ENCODE measurements around the gene CYSRT1. TPM values are rescaled to one million over a fixed set of nuclear protein-coding genes. Genes with fewer than 3 reads are reported as not detected.

The CYSRT1 gene
- total RNA-seq, 1 experiment from 2014 or later: 1.3 TPM

DNA sequence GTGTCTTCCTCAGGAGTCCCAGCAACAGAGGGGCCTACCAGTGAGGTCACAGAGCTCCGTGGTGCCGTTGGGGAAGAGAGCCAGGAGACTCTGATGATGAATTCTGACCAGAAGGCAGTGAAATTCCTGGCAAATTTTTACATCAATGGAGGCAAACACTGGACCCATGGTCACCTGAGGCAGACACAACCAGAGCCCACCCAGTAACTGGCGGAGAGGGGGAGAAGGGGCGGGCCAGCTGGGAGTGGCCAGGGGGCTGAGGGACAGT is 26.2 kb downstream of the CYSRT1 start, which contains the start of gene STPG3:
Gene STPG3 (plus strand): TSS at position 93 of the 268 bp plus-strand sequence. CDS start 1 bp downstream, at position 94.
- CTCF ChIA-PET: no interaction called here
- POLR2A ChIA-PET (ENCODE audit: unreplicated experiment): no interaction called here

DNA sequence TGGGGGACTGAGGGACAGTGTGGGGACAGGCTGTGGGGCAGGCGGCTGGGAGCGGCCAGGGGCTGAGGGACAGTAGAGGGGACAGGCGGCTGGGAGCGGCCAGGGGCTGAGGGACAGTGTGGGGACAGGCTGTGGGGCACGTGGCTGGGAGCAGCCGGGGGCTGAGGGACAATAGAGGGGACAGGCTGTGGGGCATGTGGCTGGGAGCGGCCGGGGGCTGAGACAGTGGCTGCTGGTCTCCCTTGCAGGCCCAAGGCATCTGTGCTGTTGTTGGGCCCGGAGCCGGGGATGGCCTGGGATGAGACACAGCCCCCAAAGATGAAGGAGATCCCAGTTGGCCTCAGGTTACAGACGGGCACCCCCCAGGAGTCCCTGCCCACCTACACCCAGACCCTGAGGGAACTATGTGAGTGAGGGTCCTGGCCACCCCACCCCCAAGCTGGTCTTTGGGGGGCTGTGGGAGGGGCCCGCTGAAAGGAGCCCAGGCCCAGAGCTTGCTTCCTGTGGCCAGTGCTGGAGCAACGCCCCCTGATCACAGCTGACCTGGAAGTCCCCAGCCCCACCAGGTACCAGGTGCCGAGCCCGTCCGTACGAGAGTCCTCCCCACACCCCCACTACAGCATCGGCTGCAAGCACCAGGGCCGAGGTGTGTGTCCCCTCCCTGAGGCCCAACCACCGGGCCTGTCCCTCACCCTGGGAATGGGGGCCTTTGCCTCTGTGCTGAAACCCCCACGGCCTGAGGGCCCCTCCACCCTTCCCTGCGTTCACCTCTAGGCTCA is 26.7 kb downstream of the CYSRT1 start:
- ChIA-PET POLR2A (ENCODE audit: unreplicated experiment) (no interaction called here), CTCF (no interaction called here)
- intact Hi-C loops (cut with micrococcal nuclease): no loop called here

More for the DNA sequence above, 26.2 kb downstream of the CYSRT1 start, which contains the start of gene STPG3:
- Histone ChIP-seq H3K4me2 (ENCODE audit: low read length) (no peak within 1 kb of the TSS), H3K9ac (ENCODE audit: low read length) (no peak within 1 kb of the TSS), H3K27me3 (ENCODE audit: low read length) (no peaks in the 10 kb centered on the region), H3K79me2 (ENCODE audit: low read length) (peaks cover 8% of the 10 kb centered on the region), H2AFZ (ENCODE audit: low read length) (no peak within 1 kb of the TSS), H3K9me2 (replicated peaks; ENCODE audit: low read length) (no peaks in the 10 kb centered on the region), H3K9me3 (ENCODE audit: low read length) (no peaks in the 10 kb centered on the region), H3K27ac (ENCODE audit: low read length) (no peak within 1 kb of the TSS), H3K4me1 (ENCODE audit: insufficient read depth, low read length) (peaks cover 7% of the 10 kb centered on the region; the same call in 1 of the 2 replicates), H3K4me3 (ENCODE audit: low read length) (no peak within 1 kb of the TSS), H4K20me1 (ENCODE audit: low read length) (no peaks in the 10 kb centered on the region), H3F3A (ENCODE audit: low read length, unreplicated experiment) (no peaks in the 10 kb centered on the region), H3K36me3 (ENCODE audit: low read depth, low read length) (no peaks in the 10 kb centered on the region)
- no peak for TF ChIP-seq EZH2 (IDR thresholded peaks at IDR 0.05; ENCODE audit: low read length, unreplicated experiment)
- TF ChIP-seq EZH2phosphoT487 (IDR thresholded peaks at IDR 0.05; ENCODE audit: borderline replicate concordance, low read length): no peak
- TF ChIP-seq, protein P1, sequence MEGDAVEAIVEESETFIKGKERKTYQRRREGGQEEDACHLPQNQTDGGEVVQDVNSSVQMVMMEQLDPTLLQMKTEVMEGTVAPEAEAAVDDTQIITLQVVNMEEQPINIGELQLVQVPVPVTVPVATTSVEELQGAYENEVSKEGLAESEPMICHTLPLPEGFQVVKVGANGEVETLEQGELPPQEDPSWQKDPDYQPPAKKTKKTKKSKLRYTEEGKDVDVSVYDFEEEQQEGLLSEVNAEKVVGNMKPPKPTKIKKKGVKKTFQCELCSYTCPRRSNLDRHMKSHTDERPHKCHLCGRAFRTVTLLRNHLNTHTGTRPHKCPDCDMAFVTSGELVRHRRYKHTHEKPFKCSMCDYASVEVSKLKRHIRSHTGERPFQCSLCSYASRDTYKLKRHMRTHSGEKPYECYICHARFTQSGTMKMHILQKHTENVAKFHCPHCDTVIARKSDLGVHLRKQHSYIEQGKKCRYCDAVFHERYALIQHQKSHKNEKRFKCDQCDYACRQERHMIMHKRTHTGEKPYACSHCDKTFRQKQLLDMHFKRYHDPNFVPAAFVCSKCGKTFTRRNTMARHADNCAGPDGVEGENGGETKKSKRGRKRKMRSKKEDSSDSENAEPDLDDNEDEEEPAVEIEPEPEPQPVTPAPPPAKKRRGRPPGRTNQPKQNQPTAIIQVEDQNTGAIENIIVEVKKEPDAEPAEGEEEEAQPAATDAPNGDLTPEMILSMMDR (conservative IDR thresholded peaks at IDR 0.05; ENCODE audit: low read depth, low read length): no peak
- BruUV-seq (replicated peaks): no TSS peak
- ATAC-seq (no peak), DNase-seq (no peak)
- intact Hi-C loops (cut with micrococcal nuclease): no loop called here

More for the DNA sequence above, 26.7 kb downstream of the CYSRT1 start:
- Histone ChIP-seq H3K4me2 (ENCODE audit: low read length) (no peak overlapping the region), H4K20me1 (ENCODE audit: low read length) (no peaks in the 10 kb centered on the region), H3K27ac (ENCODE audit: low read length) (no peak overlapping the region), H3K9ac (ENCODE audit: low read length) (no peak overlapping the region), H3K36me3 (ENCODE audit: low read depth, low read length) (no peaks in the 10 kb centered on the region), H3K4me3 (ENCODE audit: low read length) (no peak overlapping the region), H3K9me2 (replicated peaks; ENCODE audit: low read length) (no peaks in the 10 kb centered on the region), H3K9me3 (ENCODE audit: low read length) (no peaks in the 10 kb centered on the region), H3K27me3 (ENCODE audit: low read length) (no peaks in the 10 kb centered on the region), H3F3A (ENCODE audit: low read length, unreplicated experiment) (no peaks in the 10 kb centered on the region), H3K4me1 (ENCODE audit: insufficient read depth, low read length) (peaks cover 12% of the 10 kb centered on the region; the same call in 1 of the 2 replicates), H2AFZ (ENCODE audit: low read length) (no peak overlapping the region), H3K79me2 (ENCODE audit: low read length) (peaks cover 14% of the 10 kb centered on the region)
- ATAC-seq: no peak
- BruUV-seq (replicated peaks): no TSS peak
- DNase-seq: no peak
- TF ChIP-seq, protein P1 (conservative IDR thresholded peaks at IDR 0.05; ENCODE audit: low read depth, low read length): no peak
- TF ChIP-seq EZH2 (IDR thresholded peaks at IDR 0.05; ENCODE audit: low read length, unreplicated experiment): no peak
- no peak for TF ChIP-seq EZH2phosphoT487 (IDR thresholded peaks at IDR 0.05; ENCODE audit: borderline replicate concordance, low read length)
